ENCODE results near the gene IL3.
"Not testable (repeated sequence)": the region's sequence is repeated elsewhere in the genome, so short reads cannot be mapped to it uniquely, and the experiment has no call there.

The IL3 gene

DNA sequence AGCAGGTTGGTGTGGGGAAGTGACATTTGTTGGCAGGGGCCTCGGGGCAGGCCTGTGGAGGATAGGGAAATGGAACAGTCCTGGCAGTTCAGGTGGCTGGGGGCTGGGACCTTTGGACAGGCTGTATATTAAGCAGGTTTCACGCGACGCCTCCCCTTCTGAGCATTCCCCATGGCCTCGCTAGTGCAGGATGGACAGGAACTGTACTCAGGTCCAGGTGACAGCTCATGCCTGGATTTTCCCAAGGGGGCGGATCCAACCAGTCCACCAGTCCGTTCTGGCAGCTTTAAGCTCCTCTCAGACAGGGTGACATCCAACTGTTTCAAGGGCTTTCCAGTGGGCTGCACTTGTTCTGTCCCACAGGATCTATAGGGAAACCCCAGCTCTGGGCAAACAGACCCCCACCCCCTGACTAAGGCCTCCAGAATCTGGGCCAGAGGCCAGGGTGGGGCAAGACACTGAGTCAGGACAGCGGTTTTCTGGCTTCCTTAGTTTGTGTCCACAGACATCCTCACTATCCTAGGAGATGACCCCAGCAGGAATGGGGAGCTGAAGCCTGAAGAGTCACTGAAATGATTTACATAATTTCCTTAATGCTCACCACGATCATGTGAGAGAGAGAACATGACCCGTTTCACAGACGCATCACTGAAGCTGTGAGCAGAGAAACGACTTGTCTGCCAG lies 34.1 kb downstream of the IL3 start:
- DNase-seq (ENCODE audit: low read depth in 2 of 2) = no peak

DNA sequence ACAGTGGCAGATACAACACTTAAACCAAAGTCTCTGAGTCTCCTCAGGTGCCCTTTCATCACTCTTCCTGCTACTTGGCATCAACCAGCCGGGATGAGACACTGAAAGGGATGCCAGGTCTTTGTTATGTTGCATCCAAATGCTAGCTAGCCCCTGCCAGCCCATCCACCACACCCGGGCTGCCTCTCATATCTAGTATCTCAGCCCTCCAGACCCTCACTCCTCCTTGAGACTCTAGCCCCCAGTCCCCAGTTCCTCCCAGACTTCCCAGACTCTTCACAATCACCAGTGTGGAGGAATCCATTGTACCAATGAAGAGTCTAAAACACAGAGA lies 34.6 kb downstream of the IL3 start:
- no peak for DNase-seq (ENCODE audit: low read depth in 2 of 2)

DNA sequence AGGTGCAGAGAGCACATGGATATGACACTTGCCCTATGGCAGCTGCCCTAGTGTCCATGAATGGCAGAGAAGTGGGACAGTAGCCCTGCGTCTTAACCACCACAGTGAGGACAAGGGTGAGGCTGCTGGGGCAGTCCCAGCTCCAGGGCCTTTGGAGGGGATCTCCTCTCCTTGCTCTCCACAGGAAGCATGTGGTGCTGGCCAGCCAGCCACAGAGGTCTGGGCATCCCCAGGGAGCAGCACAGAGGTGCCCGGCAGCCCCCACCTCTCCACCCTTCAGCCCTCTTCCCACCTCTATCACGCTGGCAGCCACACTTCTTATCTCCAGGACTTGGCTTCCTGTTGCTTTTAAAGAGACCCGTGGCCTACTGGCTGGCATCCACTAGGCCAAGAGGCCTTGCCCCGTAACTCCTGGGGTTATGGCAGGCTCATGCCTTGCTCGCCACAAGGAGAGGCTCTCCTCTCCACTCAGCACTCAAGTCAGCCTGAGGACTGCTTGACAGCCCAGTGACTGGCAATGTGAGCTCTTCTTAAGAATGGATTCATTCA lies 35.0 kb downstream of the IL3 start:
- DNase-seq (ENCODE audit: low read depth in 2 of 2) = no peak

DNA sequence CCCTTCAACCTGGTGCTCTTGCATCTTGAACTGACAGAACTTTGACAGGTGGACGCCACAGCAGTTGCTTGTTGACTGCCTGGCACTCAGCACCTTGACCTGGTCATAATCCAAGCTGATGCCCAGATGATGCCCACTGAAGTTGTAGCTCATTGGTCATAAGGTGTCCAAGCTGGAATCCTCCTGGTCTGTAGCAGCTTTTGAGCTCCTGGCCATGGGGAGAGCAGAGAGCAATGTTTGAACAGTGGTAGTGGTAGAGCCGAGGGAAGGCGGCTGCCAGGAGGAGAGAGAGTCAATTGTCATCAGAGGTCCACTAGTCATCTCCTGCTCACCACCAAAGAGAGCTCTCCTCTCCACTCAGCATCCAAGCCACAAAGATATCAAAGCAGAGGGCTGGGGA lies 36.4 kb downstream of the IL3 start:
- no peak for DNase-seq (ENCODE audit: low read depth in 2 of 2)

DNA sequence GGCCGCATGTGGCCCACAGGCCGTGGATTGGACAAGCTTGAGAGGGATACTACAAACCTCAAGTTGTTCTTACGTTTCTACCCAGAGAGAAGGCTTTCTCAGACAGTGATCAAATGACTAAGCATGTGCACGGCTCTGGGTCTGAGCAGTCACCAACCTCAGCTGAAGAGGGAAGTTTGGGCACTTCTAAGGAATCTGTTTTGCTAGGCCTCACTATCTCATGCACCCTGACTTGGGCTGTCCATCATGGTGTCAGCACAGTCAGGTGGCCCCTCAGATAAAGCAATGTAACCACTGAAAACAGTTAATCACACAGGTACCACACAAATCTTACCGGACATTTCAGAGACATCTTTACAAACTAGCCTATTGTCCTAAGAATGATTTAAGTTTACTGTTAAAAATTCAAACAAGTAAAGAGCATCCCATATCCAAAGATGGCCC lies 37.7 kb downstream of the IL3 start:
- no peak for DNase-seq (ENCODE audit: low read depth in 2 of 2)

DNA sequence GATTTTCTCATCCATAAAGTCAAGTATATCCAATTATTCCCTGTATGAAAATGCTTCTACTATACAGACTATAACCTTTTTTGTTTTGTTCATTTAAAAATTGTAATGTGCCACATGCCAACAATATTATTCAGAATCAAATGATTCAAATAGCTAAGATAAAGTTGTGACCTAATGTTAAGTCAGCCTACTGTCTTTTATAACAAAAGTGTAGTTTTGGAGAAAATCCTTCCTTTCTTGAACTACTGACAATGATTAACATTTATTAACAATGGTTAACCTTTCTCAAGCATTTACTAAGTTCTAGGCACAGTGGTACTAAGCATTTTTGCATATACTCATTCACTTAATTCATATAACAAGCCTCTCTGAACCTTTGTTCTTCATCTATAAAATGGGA lies 38.2 kb downstream of the IL3 start:
- DNase-seq (ENCODE audit: low read depth in 2 of 2) = no peak

DNA sequence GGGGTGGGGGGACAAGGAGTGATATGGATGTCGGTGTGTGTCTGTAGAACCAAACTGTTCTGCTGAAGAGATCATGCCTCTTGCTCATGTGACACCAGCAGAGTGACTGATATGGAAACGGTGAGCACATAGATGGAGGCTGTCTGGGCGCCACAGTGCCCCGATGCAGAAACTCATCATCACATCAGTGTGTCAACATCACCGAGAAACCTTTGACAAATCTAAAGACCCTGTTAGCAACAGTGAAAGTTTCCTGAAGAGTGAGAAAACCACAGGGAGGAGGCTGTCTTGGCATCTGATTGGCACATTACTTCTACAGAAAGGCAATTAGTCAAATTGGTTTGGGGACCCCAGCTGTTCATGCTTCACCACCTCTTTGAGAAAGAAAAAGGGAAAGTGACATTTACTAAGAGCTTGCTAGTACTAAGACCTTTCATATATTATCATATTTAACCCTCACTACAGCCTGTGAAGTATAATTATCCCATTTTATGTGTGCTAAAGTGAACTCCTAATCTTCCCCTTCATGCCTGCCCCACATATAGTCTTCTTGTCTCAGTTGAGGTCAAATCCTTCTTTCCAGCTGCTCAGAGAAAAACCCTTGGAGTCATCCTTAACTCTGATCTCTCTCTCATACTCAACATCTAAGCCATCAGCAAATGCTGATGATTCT lies 38.8 kb downstream of the IL3 start:
- peak in 1 of 2 donors; percentile 65 for DNase-seq (ENCODE audit: low read depth in 2 of 2)

DNA sequence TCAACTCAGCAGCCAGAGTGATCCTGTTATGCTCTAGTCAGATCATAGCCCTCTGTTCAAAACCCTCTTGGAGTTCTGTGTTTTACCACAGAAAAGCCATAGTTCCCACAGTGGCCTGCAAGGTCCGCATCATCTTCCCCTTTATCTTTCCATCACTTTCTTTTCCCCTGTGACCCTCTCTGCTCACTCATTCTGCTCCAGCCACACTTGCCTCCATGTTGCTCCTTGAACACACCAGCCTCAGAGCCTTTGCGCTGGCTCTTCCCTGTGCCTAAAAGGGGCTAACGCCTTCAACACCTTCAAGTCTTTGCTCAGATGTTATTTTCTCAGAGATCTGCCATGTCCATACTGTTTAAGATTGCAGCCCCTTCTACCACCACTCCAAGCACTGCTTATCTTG lies 39.5 kb downstream of the IL3 start:
- DNase-seq (ENCODE audit: low read depth in 2 of 2) = no peak

DNA sequence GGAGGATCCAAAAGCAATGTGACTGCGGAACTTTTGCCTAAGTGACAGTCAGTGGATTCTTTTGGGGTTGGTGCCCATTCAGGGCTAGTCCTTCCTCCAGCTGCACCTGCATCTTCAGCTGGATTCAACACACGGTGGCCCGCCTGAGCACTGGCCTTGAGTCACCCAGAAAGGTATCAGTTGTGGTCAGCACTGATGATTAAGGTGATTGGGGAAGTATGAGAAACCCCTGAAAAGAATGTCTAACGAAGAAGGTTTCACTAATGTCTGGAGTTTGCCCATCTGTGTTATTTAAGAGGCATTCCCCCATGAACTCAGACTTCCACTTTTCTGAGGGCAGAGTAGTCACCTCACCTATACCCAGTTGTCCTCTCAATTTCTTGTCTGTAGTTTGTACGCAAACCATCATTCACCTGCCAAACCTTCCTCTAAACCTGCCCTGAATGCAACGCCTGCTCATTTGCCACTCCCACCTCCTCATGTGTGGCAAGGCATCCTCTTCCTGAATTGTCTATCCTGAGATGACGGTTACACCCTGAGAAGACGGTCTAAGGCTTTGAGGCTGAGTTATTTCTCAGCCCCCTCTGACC lies 40.3 kb downstream of the IL3 start:
- no peak for DNase-seq (ENCODE audit: low read depth in 2 of 2)

DNA sequence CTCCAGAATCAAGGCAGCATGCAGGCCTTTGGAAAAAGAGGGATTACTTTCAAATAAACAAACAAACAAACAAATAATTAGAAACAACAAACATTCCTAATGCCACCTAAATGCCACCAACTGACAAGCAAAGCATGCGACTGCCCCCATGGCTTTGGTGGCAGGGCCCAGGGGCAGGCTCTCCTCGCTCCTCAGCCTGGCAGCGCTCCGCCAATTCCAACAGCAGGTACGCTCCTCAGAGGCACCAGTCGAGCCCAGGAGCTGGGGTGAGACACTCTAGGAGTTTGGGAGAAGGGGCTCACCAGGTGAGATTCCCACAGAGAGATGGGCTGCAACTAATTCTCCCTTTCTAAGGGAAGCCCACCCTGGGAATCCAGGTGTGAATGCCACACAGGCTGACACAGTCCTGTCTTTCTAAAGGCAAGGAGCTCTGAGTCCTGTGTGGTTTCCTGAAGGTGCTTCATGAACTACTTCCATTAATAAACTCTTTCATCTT lies 41.0 kb downstream of the IL3 start:
- DNase-seq (ENCODE audit: low read depth in 2 of 2) = no peak

DNA sequence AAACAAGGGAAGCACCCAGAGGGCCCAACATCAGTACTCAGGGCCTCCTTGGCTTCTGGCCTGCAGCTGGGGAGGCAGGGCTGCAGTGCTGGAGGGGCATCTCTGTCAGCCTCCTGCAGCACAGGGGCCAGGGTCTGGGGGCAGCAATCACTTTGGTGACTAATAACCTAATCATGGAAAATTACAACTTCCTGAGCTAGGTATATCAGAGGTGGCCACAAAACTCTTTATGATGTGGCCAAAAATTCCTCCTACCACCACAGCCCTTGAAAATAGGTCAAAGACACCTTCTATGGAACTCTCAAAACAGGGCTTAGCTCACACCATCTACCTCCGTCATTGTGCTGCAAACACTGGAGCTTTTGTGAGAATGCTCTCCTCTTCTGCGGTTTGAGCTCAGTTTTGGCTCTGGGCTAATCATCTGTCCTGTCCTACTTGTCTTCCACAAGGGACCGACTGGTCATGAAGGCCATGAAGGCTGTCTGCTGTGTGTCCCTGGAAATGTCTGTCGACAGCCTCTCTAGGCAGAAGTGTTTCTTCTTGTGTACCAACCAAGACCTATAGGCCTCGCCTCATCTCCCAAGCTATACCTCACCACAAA lies 41.7 kb downstream of the IL3 start:
- DNase-seq (ENCODE audit: low read depth in 2 of 2) = peak in 1 of 2 donors; percentile 42

DNA sequence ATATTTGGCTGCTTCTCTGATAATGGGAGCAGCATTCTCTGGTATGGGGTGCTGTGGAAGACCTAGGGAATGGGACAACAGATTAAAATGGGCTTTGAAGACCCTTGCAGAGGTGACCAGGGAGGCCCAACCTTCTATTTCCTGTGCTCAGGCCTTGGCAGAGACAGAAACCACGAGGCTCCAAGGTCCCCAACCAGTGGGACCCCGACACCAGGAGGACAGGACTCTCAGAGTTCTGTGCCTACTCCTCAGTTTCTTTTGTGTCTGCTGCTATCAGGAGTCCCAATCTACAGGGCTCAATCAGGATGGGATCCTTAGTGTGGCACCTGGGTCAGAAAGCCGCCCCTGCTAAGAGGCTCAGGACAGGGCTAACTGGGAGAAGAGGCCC lies 42.5 kb downstream of the IL3 start:
- no peak for DNase-seq (ENCODE audit: low read depth in 2 of 2)

DNA sequence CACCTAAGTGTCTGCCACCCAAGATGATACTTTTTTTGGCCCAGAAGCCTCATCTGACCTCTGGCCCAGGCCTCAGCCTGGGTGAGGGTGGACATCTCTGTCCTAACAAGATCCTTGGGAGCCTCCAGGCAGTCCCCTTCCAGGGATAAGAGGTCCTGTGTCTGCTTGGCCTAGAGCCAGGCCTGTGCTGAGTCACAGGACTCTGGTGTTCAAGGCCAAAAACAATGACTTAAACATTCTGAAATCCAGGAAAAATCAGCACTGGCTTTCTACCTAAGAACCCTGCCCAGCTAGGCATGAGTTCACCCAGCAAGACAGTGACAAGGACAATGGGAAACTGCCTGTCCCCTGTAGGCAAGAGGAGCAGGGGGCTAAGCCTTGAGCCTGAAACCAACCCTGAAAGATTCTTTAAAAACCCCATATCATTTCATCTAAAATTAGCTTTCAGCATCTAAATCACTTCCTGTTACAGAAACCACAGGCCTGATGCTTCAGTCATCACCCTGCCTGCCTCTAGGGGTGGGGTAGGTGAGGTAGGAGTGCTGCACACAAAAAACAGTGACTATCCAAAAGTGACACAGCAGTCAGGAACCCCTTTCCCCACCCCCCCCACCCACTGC lies 43.0 kb downstream of the IL3 start:
- peak; percentile 46 to 72 for DNase-seq (ENCODE audit: low read depth in 2 of 2)

DNA sequence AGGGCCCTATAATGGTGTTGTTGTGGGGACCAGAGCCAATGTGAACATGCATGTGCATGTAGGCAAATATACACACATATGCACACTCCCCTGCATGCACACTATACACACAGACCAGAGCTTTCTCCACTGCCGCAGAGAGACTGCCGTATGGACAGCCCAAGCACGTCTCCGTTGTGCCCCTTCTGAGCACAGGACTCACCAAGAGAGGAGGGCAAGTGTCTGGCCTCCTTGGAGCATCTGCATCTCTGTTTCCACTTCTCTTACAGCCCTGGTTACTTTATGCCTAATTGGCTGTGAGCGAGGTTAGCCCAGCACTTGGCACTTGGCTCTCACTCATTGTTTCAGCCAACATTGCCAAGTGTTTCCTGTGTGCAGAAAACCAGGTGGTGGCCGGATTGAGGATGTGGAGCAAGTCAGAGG lies 43.5 kb downstream of the IL3 start:
- no peak for DNase-seq (ENCODE audit: low read depth in 2 of 2)

DNA sequence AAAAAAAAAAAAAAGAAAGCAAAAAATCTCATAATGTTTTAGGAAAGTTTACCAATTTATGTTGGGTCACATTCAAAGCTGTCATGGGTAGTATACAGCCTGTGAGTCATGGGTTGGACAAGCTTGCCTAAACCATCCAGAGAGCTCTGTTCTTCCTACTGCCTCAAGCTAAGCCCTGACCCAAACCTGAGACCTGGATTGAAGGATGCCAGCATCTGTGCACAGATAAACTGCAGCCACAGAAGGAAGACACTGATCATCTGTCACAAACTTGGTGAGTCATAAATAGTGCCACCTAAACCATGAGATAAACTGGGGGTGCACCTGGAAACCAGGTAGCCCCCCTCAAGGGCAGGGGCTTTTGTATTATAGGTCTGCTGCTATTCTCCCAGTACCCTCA lies 44.1 kb downstream of the IL3 start:
- no peak for DNase-seq (ENCODE audit: low read depth in 2 of 2)

DNA sequence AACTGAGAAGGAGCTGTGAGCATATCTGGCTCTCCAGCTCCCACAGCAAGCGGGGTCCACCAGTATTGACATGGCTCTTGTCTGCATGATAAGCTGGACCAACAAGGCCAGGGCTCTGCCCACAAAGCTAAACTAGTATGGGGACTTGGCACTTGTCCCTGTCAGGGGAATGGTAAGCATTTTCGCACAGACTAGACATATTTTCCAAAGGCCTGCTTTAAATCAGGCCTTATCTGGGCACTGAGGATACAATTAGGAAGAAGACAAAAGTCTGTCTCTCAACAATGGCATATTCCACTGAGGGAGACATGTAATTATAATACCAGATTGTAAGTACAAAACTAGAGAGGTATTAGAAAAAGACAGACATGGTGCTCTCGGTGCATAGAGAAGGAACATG lies 45.2 kb downstream of the IL3 start:
- no peak for DNase-seq (ENCODE audit: low read depth in 2 of 2)

DNA sequence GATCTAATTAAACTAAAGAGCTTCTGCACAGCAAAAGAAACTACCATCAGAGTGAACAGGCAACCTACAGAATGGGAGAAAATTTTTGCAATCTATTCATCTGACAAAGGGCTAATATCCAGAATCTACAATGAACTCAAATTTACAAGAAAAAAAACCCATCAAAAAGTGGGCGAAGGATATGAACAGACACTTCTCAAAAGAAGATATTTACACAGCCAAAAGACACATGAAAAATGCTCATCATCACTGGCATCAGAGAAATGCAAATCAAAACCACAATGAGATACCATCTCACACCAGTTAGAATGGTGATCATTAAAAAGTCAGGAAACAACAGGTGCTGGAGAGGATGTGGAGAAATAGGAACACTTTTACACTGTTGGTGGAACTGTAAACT lies 48.0 kb downstream of the IL3 start:
- DNase-seq (ENCODE audit: low read depth in 2 of 2) = not testable (repeated sequence)

DNA sequence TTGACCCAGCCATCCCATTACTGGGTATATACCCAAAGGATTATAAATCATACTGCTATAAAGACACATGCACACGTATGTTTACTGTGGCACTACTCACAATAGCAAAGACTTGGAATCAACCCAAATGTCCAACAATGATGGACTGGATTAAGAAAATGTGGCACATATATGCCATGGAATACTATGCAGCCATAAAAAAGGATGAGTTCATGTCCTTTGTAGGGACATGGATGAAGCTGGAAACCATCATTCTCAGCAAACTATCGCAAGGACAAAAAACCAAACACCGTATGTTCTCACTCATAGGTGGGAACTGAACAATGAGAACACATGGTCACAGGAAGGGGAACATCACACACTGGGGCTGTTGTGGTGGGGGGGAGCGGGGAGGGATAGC lies 48.5 kb downstream of the IL3 start:
- not testable (repeated sequence) for DNase-seq (ENCODE audit: low read depth in 2 of 2)

DNA sequence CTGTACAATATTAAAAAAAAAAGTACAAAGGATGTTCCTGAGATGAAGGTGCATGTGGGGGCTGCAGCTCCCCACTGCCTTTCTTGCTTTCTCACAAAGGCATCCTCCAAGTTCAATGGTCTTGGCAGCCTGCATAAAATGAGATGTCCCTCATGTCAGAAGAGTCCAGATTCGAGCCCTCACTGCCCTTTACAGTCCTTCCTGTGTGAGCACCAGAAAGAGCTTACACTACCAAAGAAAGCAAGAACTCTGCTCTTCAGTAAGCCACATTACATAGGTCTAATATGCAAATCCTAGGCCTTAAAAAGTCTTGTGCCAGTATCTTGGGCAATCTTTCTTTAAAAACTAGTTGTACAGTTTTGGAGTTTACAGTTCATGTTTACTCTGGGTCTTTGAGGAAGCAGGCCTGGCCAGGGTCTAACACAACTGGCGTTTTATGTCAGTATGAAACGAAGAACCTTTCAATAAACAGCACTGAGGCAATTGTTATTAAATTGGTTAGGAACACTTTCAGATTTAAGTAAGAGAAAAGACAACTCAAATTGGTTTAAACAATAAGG lies 49.1 kb downstream of the IL3 start:
- DNase-seq (ENCODE audit: low read depth in 2 of 2) = no peak

DNA sequence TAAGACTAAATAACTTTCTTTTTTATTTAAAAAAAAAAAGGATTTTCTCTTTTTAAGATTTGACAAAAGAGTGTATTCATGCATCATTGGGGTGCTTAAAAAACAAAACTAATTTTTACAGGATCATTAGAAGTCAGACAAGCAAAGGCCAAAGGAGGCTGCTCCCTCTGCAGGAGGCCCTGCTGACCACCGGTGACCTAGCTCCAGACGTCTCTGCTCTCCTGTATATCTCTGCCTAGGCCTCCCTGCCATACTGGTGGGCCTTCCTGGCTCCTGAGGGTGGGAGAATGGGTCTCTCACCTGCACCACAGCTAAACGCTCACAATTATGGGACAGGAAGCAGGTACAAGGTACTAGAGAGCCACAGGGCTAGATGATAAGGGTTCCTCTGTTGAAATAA lies 49.7 kb downstream of the IL3 start:
- DNase-seq (ENCODE audit: low read depth in 2 of 2) = no peak

DNA sequence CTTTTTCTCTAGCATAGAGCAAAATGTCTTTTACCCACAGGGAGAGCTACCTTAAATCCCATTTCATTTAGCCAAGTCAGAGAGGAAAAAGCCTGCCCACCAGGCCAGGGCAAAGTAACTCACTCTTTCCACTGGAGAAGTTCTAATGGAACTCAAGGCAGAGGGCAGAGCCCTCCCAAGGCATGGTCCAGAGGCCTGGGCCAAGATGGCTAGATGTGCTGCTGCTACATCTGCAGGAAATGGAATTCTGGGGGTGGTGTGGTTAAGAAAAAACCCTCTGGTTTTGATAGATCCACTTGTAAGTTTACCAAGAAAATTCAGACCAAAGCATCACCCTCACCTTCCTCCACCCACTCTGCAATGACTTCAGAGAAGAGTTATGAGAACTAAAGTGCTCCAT lies 50.5 kb downstream of the IL3 start:
- no peak for DNase-seq (ENCODE audit: low read depth in 2 of 2)

DNA sequence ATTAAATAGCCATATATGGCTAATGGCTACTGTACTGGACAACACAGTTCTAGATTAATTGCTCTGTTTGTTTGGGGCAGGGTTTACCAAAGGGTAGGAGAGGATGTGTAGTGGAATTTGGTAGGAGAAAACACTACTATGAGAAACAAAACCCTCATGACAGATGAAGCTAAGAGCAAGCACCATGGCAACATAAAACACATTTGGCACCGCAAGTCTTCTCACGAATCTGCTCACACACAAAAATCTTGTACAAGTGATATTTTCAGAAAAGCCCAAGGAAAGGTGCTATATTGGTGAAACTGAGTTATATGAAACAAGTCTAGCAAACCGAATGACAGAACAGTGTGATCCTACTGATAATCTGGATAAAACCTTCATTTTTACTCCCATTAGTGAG lies 51.7 kb downstream of the IL3 start:
- DNase-seq (ENCODE audit: low read depth in 2 of 2) = no peak

Measured in activated CD8-positive, alpha-beta memory T cell treated with anti-CD3 and anti-CD28 coated beads for 4 hours (primary cell).